HepG2 (cell line): Measurements from ENCODE around the gene ELANE.

ENCODE experiments used
- CTCF ChIP-seq: sonication (generic); formaldehyde crosslinking; IDR thresholded peaks from 2 replicates; pipeline ENCODE4 v1.5.0; 2020; ENCODE audit warnings: mild to moderate bottlenecking, missing genetic modification reagents, moderate library complexity
- EP300 ChIP-seq, 3 experiments: sonication (generic) in 1 of 3; formaldehyde crosslinking in 1 of 3; IDR thresholded peaks; 2 replicates each; pipeline versions ENCODE4 v1.5.1 to v1.6.1; 2011 to 2020; ENCODE audit warnings: low read depth in 2 of 3, low read length in 2 of 3, borderline replicate concordance in 1 of 3, improper control_type of control experiment in 1 of 3, mild to moderate bottlenecking in 1 of 3, missing genetic modification reagents in 1 of 3, moderate library complexity in 1 of 3
- HNF4A ChIP-seq: sonication (generic); formaldehyde crosslinking; IDR thresholded peaks from 2 replicates; pipeline ENCODE4 v1.4.0; 2020; ENCODE audit warnings: missing genetic modification reagents
- JUNB ChIP-seq: sonication (generic); formaldehyde crosslinking; IDR thresholded peaks from 2 replicates; pipeline ENCODE4 v1.8.0; 2022; ENCODE audit warnings: missing genetic modification reagents, mild to moderate bottlenecking, borderline replicate concordance
- KLF16 ChIP-seq, 2 experiments: sonication (generic) in 1 of 2; formaldehyde crosslinking in 1 of 2; IDR thresholded peaks; 2 replicates each; pipeline versions ENCODE4 v1.6.1 to v1.8.0; 2016 to 2023; ENCODE audit warnings: missing genetic modification reagents in 2 of 2, missing compliant biosample characterization in 1 of 2
- NCOA2 ChIP-seq: sonication (generic); formaldehyde crosslinking; IDR thresholded peaks from 2 replicates; pipeline ENCODE4 v1.8.0; 2022; ENCODE audit warnings: inconsistent platforms
- POLR2A ChIP-seq, 2 experiments: IDR thresholded peaks; 2 replicates each; pipeline ENCODE4 v1.6.1; 2011; ENCODE audit warnings: low read depth in 2 of 2, low read length in 2 of 2, mild to moderate bottlenecking in 1 of 2, moderate library complexity in 1 of 2; ENCODE audit not compliant: insufficient read depth in 1 of 2
- ZFP41 ChIP-seq: sonication (generic); formaldehyde crosslinking; IDR thresholded peaks from 2 replicates; pipeline ENCODE4 v1.4.0; 2020; ENCODE audit warnings: mild to moderate bottlenecking, missing genetic modification reagents, borderline replicate concordance
- ZNF460 ChIP-seq: sonication (generic); formaldehyde crosslinking; IDR thresholded peaks from 2 replicates; pipeline ENCODE4 v1.5.1; 2020; ENCODE audit warnings: missing genetic modification reagents, mild to moderate bottlenecking, borderline replicate concordance
- ZNF609 ChIP-seq: sonication (generic); formaldehyde crosslinking; IDR thresholded peaks from 2 replicates; pipeline ENCODE4 v1.4.0; 2020; ENCODE audit warnings: mild to moderate bottlenecking, missing genetic modification reagents, borderline replicate concordance
- ZNF703 ChIP-seq: sonication (generic); formaldehyde crosslinking; IDR thresholded peaks from 2 replicates; pipeline ENCODE4 v1.5.1; 2020; ENCODE audit warnings: missing genetic modification reagents, mild to moderate bottlenecking, moderate library complexity, borderline replicate concordance

GRCh38 chr19:850979-851335 is 1.1 kb upstream of the ELANE start:
- TF ChIP-seq EP300 (IDR thresholded peaks at IDR 0.05; ENCODE audit: low read depth in 2 of 2, low read length in 2 of 2): no peak
- TF ChIP-seq EP300 (CRISPR knock-in tag; IDR thresholded peaks at IDR 0.05; ENCODE audit: borderline replicate concordance): no peak
- no peak for TF ChIP-seq JUNB (CRISPR knock-in tag)
- TF ChIP-seq ZNF609 (CRISPR knock-in tag): no peak
- TF ChIP-seq POLR2A (IDR thresholded peaks at IDR 0.05; ENCODE audit: insufficient read depth in 1 of 2, low read depth in 2 of 2, low read length in 2 of 2): no peak
- no peak for TF ChIP-seq KLF16 (CRISPR knock-in tag; IDR thresholded peaks at IDR 0.05)
- TF ChIP-seq NCOA2 (CRISPR knock-in tag): no peak
- no peak for TF ChIP-seq ZFP41 (CRISPR knock-in tag)
- no peak for TF ChIP-seq ZNF703 (CRISPR knock-in tag)
- TF ChIP-seq ZNF460 (CRISPR knock-in tag): no peak
- TF ChIP-seq CTCF: no peak
- no peak for TF ChIP-seq HNF4A (CRISPR knock-in tag)
